OCI-M1 (cell line): ENCODE data around the gene CDC42SE2.

Experiments used
- DNase-seq: peaks from one replicate; lab custom pipeline; 2025; lab: John Stamatoyannopoulos, UW

CDC42SE2 gene

DNA sequence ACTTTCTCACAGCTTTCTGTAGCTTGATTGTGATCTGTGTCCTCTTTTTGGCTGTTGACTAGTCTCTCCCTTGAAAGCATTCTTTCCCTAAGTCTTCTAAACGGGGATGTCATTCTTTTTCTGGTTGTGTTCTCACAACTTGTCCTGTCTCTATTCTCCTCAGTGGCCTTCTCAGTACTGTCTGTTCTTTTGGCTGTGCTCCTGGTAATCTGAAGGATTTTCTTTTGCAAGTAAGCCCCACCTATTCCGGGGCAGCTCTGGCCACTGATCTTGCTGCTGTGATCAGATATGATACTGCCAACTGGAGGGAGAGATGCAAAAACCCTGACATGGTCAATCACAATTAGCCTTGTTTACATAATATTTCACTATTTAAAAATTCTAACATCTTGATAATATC, 172.2 kb downstream of the CDC42SE2 start:
- DNase-seq: peak; percentile 35

DNA sequence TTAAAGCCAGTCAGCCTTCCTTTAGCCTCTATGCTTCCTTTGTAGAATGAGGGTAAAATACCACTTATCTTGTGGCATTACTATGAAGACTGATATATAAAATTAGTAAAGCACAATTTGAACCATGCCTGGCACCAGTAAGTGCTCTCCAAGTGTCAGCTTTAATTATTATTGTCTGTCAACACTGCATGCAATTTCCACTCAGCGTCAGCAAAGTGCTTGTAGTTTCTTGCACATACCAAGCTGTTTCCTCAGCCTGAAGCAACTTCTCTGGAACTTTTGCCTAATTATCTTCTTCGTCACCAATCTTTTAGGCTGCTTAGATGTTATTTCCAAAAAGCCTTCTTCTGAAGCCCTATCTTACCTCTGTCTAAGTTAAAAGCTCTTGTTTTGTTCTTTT, 177.3 kb downstream of the CDC42SE2 start:
- DNase-seq: no peak
